ENCODE measurements around the gene MZB1. TPM values are rescaled to one million over a fixed set of nuclear protein-coding genes. Genes with fewer than 3 reads are reported as not detected.

The MZB1 gene, protein sequence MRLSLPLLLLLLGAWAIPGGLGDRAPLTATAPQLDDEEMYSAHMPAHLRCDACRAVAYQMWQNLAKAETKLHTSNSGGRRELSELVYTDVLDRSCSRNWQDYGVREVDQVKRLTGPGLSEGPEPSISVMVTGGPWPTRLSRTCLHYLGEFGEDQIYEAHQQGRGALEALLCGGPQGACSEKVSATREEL
- total RNA-seq: 10 to 100 TPM; 10.4 to 10.6 TPM

DNA sequence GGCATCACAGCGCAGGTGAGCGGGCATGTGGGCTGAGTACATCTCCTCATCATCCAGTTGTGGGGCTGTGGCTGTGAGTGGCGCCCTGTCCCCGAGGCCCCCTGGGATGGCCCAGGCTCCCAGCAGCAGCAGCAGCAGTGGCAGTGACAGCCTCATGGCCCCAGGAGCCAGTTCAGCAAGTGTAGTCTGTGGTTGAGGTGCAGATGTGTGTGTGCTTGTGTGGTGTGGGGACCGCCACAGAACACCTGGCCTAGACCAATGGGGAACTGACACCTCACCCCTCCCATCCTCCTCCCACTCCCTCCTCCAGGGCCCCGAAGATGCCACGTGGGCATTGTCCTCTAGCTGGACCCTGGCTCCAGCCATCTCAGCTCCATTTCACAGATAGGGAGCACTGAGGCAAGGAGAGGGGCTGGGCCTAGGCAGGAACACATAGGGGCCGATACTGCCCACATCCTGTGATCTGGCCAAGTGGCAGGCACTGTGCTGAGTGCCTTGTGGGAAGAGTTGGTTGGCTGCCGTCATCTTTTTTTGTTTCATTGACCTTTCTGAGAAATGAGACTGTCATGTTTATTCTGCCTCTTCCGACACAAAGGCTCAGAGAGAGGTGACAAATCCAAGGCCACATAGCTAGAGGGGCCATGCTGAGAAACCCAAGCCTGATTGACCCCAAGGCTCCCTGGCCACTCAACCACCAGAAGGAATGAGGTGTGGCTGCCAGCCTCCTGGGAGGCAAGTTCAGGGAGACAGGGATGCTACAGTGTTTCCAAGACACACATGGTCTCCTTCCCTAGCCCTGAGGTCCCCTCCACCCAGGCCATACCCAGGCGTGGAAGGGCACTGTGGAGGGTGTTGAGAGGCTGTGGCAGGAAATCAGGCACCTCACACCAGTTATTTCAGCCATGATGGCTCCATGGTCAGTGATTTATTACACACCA is at the start of gene MZB1:
Gene MZB1 (minus strand): TSS at position 213 of the 938 bp plus-strand sequence. CDS start 57 bp downstream, at position 156.
- Mint-ChIP-seq H3K9me3 (no peaks in the 10 kb centered on the region), H3K4me3 (peak within 1 kb of the TSS; percentile 75), H3K4me1 (peaks cover 53% of the 10 kb centered on the region), H3K36me3 (peaks cover 17% of the 10 kb centered on the region), H3K27ac (peak within 1 kb of the TSS; percentile 94), H3K27me3 (no peaks in the 10 kb centered on the region)
- DNase-seq: peak; percentile 79

DNA sequence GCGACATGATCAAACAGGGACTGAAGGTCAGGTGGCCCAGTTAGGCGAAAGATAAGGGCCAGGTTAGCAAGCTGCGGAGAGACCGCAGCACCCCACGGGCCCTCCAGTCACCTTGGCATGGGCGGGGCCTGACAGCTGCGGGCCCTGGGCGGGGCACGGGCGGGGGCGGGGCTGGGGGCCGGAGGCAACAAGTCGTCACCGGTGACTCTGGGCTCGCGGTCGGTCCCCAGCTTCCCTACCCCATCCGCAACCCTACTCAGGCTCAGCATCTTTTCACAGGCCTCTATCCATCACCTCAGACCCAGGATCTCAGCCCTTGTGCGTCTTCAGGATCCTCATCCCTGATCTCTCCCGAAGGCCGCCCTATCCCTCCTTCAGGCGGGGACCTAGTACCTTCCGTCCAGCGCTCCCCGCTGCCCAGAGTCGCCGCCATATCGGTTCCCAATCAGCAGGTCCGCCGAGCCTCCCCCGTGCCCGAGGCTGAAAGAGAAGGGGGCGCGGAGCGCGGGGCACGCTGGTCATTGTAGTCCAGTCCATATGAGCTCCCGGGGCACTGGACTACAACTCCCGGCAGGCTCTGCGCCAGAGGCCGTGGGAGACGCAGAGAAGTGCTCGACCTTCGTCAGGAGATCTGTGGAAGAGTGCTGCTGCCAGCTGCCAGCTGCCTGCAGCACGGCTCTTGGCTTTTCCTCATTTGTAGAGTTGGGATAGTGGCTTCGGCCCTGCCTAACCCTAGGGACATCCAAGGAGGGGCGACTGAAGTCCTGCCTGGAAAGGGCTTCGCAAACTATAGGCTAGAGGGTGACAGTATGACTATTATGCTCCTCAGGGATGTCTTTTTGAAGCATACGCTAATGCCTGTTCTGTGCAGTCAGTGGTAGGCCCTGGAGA is 49.5 kb upstream of the MZB1 start, which contains the start of gene DNAJC18:
Gene DNAJC18 (minus strand): TSS at position 513 of the 891 bp plus-strand sequence. CDS start 80 bp downstream, at position 433.
- peaks cover 26% of the 10 kb centered on the region for H3K4me1 Mint-ChIP-seq
- H3K27ac Mint-ChIP-seq: peak within 1 kb of the TSS; percentile 99
- H3K27me3 Mint-ChIP-seq: no peaks in the 10 kb centered on the region
- peaks cover 5% of the 10 kb centered on the region for H3K36me3 Mint-ChIP-seq
- peak; percentile 91 for DNase-seq
- no peaks in the 10 kb centered on the region for H3K9me3 Mint-ChIP-seq
- H3K4me3 Mint-ChIP-seq: peak within 1 kb of the TSS; percentile 97

DNA sequence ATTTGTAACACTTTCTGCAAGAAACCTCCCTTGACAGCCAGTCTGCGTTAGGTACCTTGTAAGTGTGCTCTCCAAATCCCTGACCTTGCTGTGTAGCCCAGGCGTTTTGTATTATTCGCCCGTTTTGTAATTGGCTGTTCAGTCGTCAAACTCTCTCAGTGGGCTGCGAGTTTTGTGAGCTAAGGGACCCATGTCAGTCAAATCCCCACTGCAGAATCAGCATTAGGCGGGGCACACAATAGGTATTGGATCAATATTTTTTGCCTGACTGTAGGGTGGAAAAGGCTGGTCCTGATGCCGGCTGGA is 48.9 kb upstream of the MZB1 start:
- peak overlapping the region; percentile 97 for H3K4me3 Mint-ChIP-seq
- no peak for DNase-seq
- peaks cover 9% of the 10 kb centered on the region for H3K36me3 Mint-ChIP-seq
- H3K27ac Mint-ChIP-seq: peak overlapping the region; percentile 23
- peaks cover 20% of the 10 kb centered on the region for H3K4me1 Mint-ChIP-seq
- no peaks in the 10 kb centered on the region for H3K9me3 Mint-ChIP-seq
- H3K27me3 Mint-ChIP-seq: no peaks in the 10 kb centered on the region

DNA sequence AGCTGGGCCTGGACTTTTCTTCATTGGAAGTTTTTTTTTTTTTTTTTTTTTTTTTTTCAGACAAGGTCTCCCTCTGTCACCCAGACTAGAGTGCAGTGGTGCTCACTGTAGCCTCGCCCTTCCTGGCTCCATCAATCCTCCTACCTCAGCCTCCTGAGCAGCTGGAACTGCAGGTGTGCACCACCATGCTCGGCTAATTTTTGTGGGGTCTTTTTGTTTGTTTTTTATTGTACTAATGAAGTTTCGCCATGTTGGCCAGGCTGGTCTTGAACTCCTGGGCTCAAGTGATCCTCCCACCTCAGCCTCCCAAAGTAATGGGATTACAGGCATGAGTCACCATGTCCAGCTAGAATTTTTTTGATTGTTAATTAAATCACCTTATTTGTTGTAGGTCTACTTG is 46.0 kb upstream of the MZB1 start:
- peaks cover 20% of the 10 kb centered on the region for H3K4me1 Mint-ChIP-seq

GRCh38 chr5:139431706-139432105 is 42.0 kb upstream of the MZB1 start:
- H3K4me1 Mint-ChIP-seq: peaks cover 11% of the 10 kb centered on the region
- no peak overlapping the region for H3K27ac Mint-ChIP-seq
- H3K36me3 Mint-ChIP-seq: peaks cover 13% of the 10 kb centered on the region
- no peak for DNase-seq
- no peaks in the 10 kb centered on the region for H3K27me3 Mint-ChIP-seq
- H3K9me3 Mint-ChIP-seq: no peaks in the 10 kb centered on the region
- no peak overlapping the region for H3K4me3 Mint-ChIP-seq

More for the DNA sequence above, 46.0 kb upstream of the MZB1 start:
- no peaks in the 10 kb centered on the region for H3K27me3 Mint-ChIP-seq
- no peak for DNase-seq
- no peak overlapping the region for H3K4me3 Mint-ChIP-seq
- no peak overlapping the region for H3K27ac Mint-ChIP-seq
- H3K36me3 Mint-ChIP-seq: peaks cover 9% of the 10 kb centered on the region
- no peaks in the 10 kb centered on the region for H3K9me3 Mint-ChIP-seq

- no peak overlapping the region for H3K4me3 Mint-ChIP-seq
- peak overlapping the region; percentile 54 for H3K27ac Mint-ChIP-seq
- no peak for DNase-seq
- H3K9me3 Mint-ChIP-seq: no peaks in the 10 kb centered on the region
- H3K36me3 Mint-ChIP-seq: peaks cover 13% of the 10 kb centered on the region
- peaks cover 11% of the 10 kb centered on the region for H3K4me1 Mint-ChIP-seq
- H3K27me3 Mint-ChIP-seq: no peaks in the 10 kb centered on the region
These were observed 40.3 kb upstream of the MZB1 start for GRCh38 chr5:139430015-139430414.

DNA sequence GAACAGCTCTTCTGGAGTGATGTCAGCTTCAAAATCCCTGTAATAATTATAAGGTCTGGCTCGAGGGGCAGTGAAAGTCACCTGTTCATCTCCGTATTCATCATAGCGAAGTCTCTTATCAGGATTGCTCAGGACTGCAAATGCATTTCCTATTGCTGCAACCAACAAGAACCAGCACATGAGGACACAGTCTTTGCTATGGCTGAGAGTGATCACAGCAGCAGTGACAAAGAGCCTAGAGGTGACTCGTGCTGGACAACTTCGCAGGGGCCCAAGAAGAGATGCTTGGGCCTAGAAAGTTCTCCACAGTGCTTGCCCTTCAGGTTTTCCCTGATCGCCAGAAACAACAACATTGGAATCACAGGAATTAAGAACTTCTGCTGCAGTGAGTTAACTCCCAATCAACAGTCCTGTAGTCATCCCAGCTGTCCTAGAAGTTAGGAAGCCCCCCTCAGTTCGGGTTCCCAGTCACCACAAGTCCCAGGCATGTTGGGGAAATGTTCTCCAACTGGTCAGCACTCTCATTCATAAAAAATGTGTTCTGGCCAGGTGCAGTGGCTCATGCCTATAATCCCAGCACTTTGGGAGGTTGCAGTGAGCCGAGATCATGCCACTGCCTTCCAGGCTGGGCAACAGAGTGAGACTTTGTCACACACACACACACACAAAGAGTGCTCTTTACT is 36.6 kb upstream of the MZB1 start:
- Mint-ChIP-seq H3K27me3 (no peaks in the 10 kb centered on the region), H3K36me3 (peaks cover 15% of the 10 kb centered on the region), H3K27ac (no peak overlapping the region)

DNA sequence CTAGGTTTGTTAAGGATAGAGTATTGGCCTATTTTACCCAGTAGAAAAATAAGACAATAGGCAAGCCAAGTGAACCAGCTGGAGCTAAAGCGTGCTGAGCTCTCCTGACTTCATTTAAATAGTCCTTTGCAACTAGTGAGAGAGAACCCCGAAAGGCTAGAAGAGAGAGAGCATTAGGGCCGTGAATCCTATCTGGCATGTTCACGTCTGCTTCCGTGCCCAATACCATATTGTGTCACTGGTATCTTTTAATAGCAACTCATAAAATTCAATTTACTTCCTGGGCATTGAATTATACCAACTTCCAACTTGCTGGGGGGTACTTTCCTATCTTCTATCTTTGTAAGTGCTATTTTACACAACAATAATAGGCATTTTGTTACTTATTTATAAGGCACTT is 35.8 kb upstream of the MZB1 start:
- no peak overlapping the region for H3K4me3 Mint-ChIP-seq
- no peak for DNase-seq
- H3K4me1 Mint-ChIP-seq: peaks cover 12% of the 10 kb centered on the region
- H3K27me3 Mint-ChIP-seq: no peaks in the 10 kb centered on the region
- no peaks in the 10 kb centered on the region for H3K9me3 Mint-ChIP-seq
- H3K36me3 Mint-ChIP-seq: peaks cover 15% of the 10 kb centered on the region
- no peak overlapping the region for H3K27ac Mint-ChIP-seq

More for the DNA sequence above, 36.6 kb upstream of the MZB1 start:
- H3K4me3 Mint-ChIP-seq: no peak overlapping the region
- no peak for DNase-seq
- no peaks in the 10 kb centered on the region for H3K9me3 Mint-ChIP-seq
- peaks cover 15% of the 10 kb centered on the region for H3K4me1 Mint-ChIP-seq

- H3K9me3 Mint-ChIP-seq: no peaks in the 10 kb centered on the region
- H3K36me3 Mint-ChIP-seq: peaks cover 24% of the 10 kb centered on the region
- peak; percentile 38 for DNase-seq
- peaks cover 5% of the 10 kb centered on the region for H3K4me1 Mint-ChIP-seq
- H3K27ac Mint-ChIP-seq: peak overlapping the region; percentile 23
- no peak overlapping the region for H3K4me3 Mint-ChIP-seq
- H3K27me3 Mint-ChIP-seq: no peaks in the 10 kb centered on the region
These were observed 32.7 kb upstream of the MZB1 start for GRCh38 chr5:139422307-139422893.

GRCh38 chr5:139419226-139420192 is 29.8 kb upstream of the MZB1 start:
- Mint-ChIP-seq H3K27me3 (no peaks in the 10 kb centered on the region), H3K9me3 (no peaks in the 10 kb centered on the region), H3K36me3 (peaks cover 41% of the 10 kb centered on the region), H3K27ac (no peak overlapping the region), H3K4me1 (peaks cover 30% of the 10 kb centered on the region), H3K4me3 (no peak overlapping the region)
- no peak for DNase-seq

DNA sequence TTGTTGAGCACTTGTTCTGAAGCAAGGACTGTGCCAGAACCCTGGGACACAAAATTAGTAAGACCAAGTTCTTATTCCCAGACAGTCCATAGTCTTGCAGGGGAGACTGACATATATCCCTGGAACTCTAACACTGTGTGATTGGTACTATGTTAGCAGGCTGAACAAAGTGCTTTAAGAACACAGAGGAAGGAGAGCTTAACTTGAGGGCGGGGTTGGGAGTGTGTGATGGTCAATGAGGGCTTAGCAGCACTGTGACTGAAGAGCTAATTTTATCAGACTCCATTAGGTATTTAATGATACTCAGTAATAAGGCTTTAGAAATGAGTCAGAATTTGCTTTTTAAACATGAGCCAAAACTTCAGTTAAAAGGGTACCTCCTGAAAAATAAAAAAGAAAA is 29.1 kb upstream of the MZB1 start:
- Mint-ChIP-seq H3K36me3 (peaks cover 44% of the 10 kb centered on the region), H3K27ac (no peak overlapping the region), H3K27me3 (no peaks in the 10 kb centered on the region), H3K9me3 (no peaks in the 10 kb centered on the region), H3K4me3 (no peak overlapping the region), H3K4me1 (peaks cover 37% of the 10 kb centered on the region)
- DNase-seq: no peak

GRCh38 chr5:139417214-139417613 is 27.5 kb upstream of the MZB1 start:
- H3K36me3 Mint-ChIP-seq: peaks cover 44% of the 10 kb centered on the region
- no peaks in the 10 kb centered on the region for H3K27me3 Mint-ChIP-seq
- H3K9me3 Mint-ChIP-seq: no peaks in the 10 kb centered on the region
- H3K4me3 Mint-ChIP-seq: no peak overlapping the region
- H3K4me1 Mint-ChIP-seq: peaks cover 46% of the 10 kb centered on the region
- no peak for DNase-seq
- peak overlapping the region; percentile 96 for H3K27ac Mint-ChIP-seq

DNA sequence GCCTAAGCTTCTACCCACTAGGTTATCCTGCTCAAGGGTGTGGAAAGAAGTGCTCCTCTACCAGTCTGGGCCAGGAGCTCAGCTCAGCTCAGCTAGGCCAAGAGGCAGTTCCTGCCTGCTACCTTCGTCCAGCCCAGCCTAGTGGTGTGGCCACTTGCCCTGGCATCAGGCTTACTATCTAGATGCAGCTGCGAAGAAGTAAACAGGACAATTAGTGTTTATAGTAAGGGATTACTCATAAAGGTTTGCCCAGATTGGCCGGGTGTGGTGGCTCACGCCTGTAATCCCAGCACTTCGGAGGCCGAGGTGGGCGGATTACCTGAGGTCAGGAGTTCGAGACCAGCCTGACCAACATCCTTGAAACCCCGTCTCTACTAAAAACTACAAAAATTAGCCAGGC is 26.9 kb upstream of the MZB1 start:
- peaks cover 43% of the 10 kb centered on the region for H3K36me3 Mint-ChIP-seq
- H3K27me3 Mint-ChIP-seq: no peaks in the 10 kb centered on the region
- no peak overlapping the region for H3K4me3 Mint-ChIP-seq
- peak overlapping the region; percentile 96 for H3K27ac Mint-ChIP-seq
- peaks cover 45% of the 10 kb centered on the region for H3K4me1 Mint-ChIP-seq
- no peak for DNase-seq
- H3K9me3 Mint-ChIP-seq: no peaks in the 10 kb centered on the region
